Measurements from ENCODE around the gene ZNF619.

DNA sequence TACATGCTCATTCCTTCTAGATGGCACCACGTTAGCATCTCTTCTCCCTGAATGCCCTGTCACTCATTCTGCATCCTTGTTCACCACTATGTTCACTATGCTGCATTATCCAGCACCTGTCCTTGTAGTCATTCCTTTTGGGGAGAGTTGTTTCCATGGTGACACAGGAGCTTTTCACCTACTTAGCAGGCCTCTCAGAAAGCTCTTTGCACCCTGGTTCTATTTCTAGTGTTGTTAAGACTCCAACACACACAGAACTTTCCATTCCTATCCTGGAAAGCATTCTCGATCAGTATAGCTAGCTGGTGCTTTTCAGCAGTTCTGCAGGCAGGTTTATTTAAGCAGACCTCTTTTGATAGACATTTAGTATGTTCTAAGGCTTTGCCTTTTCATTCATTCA, 26.5 kb upstream of the ZNF619 start:
- TF ChIP-seq ELF1 (IDR thresholded peaks at IDR 0.05) = no peak
- no peak for TF ChIP-seq CTCF (IDR thresholded peaks at IDR 0.05)
- TF ChIP-seq REST (IDR thresholded peaks at IDR 0.05; ENCODE audit: low read depth, low read length) = no peak
- no peak for TF ChIP-seq USF1 (IDR thresholded peaks at IDR 0.05; ENCODE audit: borderline replicate concordance, low read depth)
- TF ChIP-seq SIN3A (IDR thresholded peaks at IDR 0.05; ENCODE audit: borderline replicate concordance, low read depth, low read length) = no peak
- no peak for TF ChIP-seq POLR2AphosphoS5 (IDR thresholded peaks at IDR 0.05; ENCODE audit: low read depth, low read length)
- TF ChIP-seq MXI1 (IDR thresholded peaks at IDR 0.05; ENCODE audit: low read depth, low read length) = no peak
- TF ChIP-seq FOXM1 (IDR thresholded peaks at IDR 0.05; ENCODE audit: low read depth) = no peak
- TF ChIP-seq, protein P1, sequence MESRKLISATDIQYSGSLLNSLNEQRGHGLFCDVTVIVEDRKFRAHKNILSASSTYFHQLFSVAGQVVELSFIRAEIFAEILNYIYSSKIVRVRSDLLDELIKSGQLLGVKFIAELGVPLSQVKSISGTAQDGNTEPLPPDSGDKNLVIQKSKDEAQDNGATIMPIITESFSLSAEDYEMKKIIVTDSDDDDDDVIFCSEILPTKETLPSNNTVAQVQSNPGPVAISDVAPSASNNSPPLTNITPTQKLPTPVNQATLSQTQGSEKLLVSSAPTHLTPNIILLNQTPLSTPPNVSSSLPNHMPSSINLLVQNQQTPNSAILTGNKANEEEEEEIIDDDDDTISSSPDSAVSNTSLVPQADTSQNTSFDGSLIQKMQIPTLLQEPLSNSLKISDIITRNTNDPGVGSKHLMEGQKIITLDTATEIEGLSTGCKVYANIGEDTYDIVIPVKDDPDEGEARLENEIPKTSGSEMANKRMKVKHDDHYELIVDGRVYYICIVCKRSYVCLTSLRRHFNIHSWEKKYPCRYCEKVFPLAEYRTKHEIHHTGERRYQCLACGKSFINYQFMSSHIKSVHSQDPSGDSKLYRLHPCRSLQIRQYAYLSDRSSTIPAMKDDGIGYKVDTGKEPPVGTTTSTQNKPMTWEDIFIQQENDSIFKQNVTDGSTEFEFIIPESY (IDR thresholded peaks at IDR 0.05; ENCODE audit: borderline replicate concordance, low read depth) = no peak
